M059J (cell line): ENCODE data around the gene LRRC8B. TPM values are rescaled to one million over a fixed set of nuclear protein-coding genes. Genes with fewer than 3 reads are reported as not detected.
"Not testable (repeated sequence)": the region's sequence is repeated elsewhere in the genome, so short reads cannot be mapped to it uniquely, and the experiment has no call there.

Experiments used
- DNase-seq: peaks from one replicate; pipeline ENCODE4 v3.0.0-alpha.2; 2012; ENCODE audit warnings: low read depth
- total RNA-seq: library from RNA; depleted of rRNA; stranded (reverse); fragments of >200 nt; shearing (Covaris generic); gene quantifications from 2 replicates; pipeline ENCODE4 v1.2.3, GENCODE V29; 2014

Gene LRRC8B
- total RNA-seq, 1 experiment from 2014 or later: 0.30 TPM

- DNase-seq: no peak
Observed at GRCh38 chr1:89581859-89582258, 57.2 kb downstream of the LRRC8B start.

GRCh38 chr1:89582571-89582970 lies 57.9 kb downstream of the LRRC8B start:
- DNase-seq: no peak

GRCh38 chr1:89584211-89584610 lies 59.6 kb downstream of the LRRC8B start:
- DNase-seq: no peak

GRCh38 chr1:89584781-89585180 lies 60.2 kb downstream of the LRRC8B start:
- no peak for DNase-seq

GRCh38 chr1:89587729-89588161 lies 63.1 kb downstream of the LRRC8B start:
- no peak for DNase-seq

- no peak for DNase-seq
Observed at GRCh38 chr1:89588480-89588879, 63.9 kb downstream of the LRRC8B start.

- DNase-seq: no peak
Observed at GRCh38 chr1:89589515-89589914, 64.9 kb downstream of the LRRC8B start.

GRCh38 chr1:89590341-89591080 lies 65.9 kb downstream of the LRRC8B start:
- no peak for DNase-seq

- DNase-seq: not testable (repeated sequence)
Observed at GRCh38 chr1:89592861-89593302, 68.3 kb downstream of the LRRC8B start.

- no peak for DNase-seq
Observed at GRCh38 chr1:89594096-89594740, 69.6 kb downstream of the LRRC8B start.

- no peak for DNase-seq
Observed at GRCh38 chr1:89596698-89597097, 72.1 kb downstream of the LRRC8B start.

GRCh38 chr1:89598450-89599331 lies 74.1 kb downstream of the LRRC8B start:
- peak; percentile 33 for DNase-seq

- DNase-seq: no peak
Observed at GRCh38 chr1:89599332-89599630, 74.7 kb downstream of the LRRC8B start.

- DNase-seq: no peak
Observed at GRCh38 chr1:89600451-89601224, 76.0 kb downstream of the LRRC8B start.

GRCh38 chr1:89602871-89603404 lies 78.3 kb downstream of the LRRC8B start:
- no peak for DNase-seq

GRCh38 chr1:89603651-89604413 lies 79.2 kb downstream of the LRRC8B start:
- DNase-seq: peak; percentile 30

- DNase-seq: no peak
Observed at GRCh38 chr1:89604414-89604735, 79.7 kb downstream of the LRRC8B start.

GRCh38 chr1:89605692-89606091 lies 81.1 kb downstream of the LRRC8B start:
- DNase-seq: peak; percentile 96

- peak; percentile 70 for DNase-seq
Observed at GRCh38 chr1:89606227-89606980, 81.8 kb downstream of the LRRC8B start.

- DNase-seq: no peak
Observed at GRCh38 chr1:89607156-89607555, 82.5 kb downstream of the LRRC8B start.
